Esophagus muscularis mucosa (tissue), 4 donors: ENCODE results near the gene PHYKPL.

Source experiments
- EP300 ChIP-seq: sonication (generic); formaldehyde crosslinking; IDR thresholded peaks from one replicate; pipeline ENCODE4 v1.6.1; 2017; ENCODE audit warnings: antibody characterized with exemption
- POLR2A ChIP-seq: fragments of 450-650 bp; IDR thresholded peaks from one replicate; pipeline ENCODE4 v1.6.1; 2017; ENCODE audit warnings: antibody characterized with exemption, moderate library complexity, mild to moderate bottlenecking, low read depth
- POLR2AphosphoS5 ChIP-seq, 2 donors: sonication (generic); formaldehyde crosslinking; IDR thresholded peaks; one replicate each; pipeline ENCODE4 v1.6.1; 2017; ENCODE audit warnings: antibody characterized with exemption in 2 of 2
- TF ChIP-seq, protein P1 (sequence below), 3 experiments: fragments of 200-600 bp in 2 of 3; fragments of 450-650 bp in 1 of 3; sonication (generic) in 2 of 3; IDR thresholded peaks; one replicate each; pipeline ENCODE4 v1.5.1; 2017 to 2019; ENCODE audit warnings: antibody characterized with exemption in 3 of 3, mild to moderate bottlenecking in 2 of 3, moderate library complexity in 1 of 3

DNA sequence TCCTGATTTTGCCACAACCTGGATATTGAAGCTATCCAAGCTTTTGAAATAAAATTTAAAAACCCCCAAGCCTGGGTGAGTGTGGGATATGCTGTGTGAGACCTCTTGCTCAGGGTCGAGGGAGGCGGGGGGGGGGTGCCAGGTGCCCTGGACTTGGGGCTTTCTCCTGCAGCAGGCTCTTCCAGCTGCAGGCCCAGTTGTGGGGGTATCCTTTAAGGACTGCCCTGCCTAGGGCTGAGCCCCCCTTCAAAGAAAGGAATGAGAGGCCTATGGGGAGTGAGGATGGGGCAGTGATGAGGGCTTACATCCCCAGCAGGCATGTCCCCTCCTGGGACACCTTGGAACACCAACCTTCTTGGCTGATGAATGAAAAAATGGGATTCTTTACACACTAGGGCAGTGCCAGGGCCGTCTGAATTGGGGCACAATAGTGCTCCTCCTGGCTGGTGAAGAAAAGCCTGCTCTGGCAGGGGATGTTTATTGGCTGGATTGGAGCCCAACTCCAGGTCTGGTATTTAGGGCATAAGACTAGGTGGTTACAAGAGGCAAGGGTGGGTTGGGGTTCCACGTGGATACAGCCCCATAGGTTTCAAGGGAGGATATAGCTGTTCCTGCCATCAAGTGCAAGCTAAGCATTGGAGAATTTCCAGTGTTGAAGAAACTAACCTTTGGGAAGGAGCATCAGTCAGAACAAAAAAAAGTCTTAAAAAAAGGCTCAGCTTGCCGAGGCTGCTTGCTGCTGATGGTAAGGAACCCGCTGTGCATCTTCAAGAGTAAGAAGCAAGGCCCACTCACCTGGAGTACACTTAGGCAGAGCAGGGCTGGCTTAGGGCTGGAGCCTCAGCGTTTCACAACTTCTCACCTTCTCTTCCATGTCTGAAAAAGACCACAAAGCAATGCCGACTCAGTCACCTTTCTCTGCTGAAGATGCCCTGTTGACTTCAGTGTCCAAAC is 21.2 kb downstream of the PHYKPL start:
- TF ChIP-seq, protein P1, sequence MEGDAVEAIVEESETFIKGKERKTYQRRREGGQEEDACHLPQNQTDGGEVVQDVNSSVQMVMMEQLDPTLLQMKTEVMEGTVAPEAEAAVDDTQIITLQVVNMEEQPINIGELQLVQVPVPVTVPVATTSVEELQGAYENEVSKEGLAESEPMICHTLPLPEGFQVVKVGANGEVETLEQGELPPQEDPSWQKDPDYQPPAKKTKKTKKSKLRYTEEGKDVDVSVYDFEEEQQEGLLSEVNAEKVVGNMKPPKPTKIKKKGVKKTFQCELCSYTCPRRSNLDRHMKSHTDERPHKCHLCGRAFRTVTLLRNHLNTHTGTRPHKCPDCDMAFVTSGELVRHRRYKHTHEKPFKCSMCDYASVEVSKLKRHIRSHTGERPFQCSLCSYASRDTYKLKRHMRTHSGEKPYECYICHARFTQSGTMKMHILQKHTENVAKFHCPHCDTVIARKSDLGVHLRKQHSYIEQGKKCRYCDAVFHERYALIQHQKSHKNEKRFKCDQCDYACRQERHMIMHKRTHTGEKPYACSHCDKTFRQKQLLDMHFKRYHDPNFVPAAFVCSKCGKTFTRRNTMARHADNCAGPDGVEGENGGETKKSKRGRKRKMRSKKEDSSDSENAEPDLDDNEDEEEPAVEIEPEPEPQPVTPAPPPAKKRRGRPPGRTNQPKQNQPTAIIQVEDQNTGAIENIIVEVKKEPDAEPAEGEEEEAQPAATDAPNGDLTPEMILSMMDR (IDR thresholded peaks at IDR 0.05) = no peak
- no peak for TF ChIP-seq POLR2A
- no peak for TF ChIP-seq EP300
- no peak for TF ChIP-seq POLR2AphosphoS5 (IDR thresholded peaks at IDR 0.05)
